Left lung (tissue), 10 donors: ENCODE results near the gene SLCO3A1. TPM values are rescaled to one million over a fixed set of nuclear protein-coding genes. Genes with fewer than 3 reads are reported as not detected.

Experiments
- ATAC-seq: fragments of 200-7000 bp; cut with Tn5 transposase; one replicate; pipeline ENCODE4 v1.9.1; 2020; ENCODE audit warnings: moderate library complexity
- DNase-seq, 4 donors: peaks; one replicate each; pipeline ENCODE4 v3.0.0-alpha.2; 2013 to 2020
- H3K27ac ChIP-seq, 2 donors: fragments of 200-600 bp; sonication (generic) in 1 of 2; one replicate each; pipeline versions ENCODE4 v1.5.0 to v1.8.0; 2020 to 2021
- H3K27me3 ChIP-seq, 2 donors: fragments of 200-600 bp; sonication (generic) in 1 of 2; one replicate each; pipeline versions ENCODE4 v1.5.0 to v1.8.0; 2020 to 2021
- H3K36me3 ChIP-seq, 2 donors: fragments of 200-600 bp; sonication (generic) in 1 of 2; one replicate each; pipeline versions ENCODE4 v1.5.0 to v1.8.0; 2020 to 2021
- H3K4me1 ChIP-seq, 2 donors: fragments of 200-600 bp; one replicate each; pipeline ENCODE4 v1.8.0; 2021
- H3K4me3 ChIP-seq, 2 donors: fragments of 200-600 bp; sonication (generic) in 1 of 2; one replicate each; pipeline versions ENCODE4 v1.5.0 to v1.8.0; 2020 to 2021; ENCODE audit warnings: mild to moderate bottlenecking in 1 of 2
- H3K9me3 ChIP-seq, 2 donors: fragments of 200-600 bp; sonication (generic) in 1 of 2; one replicate each; pipeline versions ENCODE4 v1.5.0 to v1.8.0; 2020 to 2021
- CTCF ChIP-seq, 2 donors: fragments of 200-600 bp; sonication (generic) in 1 of 2; IDR thresholded peaks; one replicate each; pipeline versions ENCODE4 v1.5.0 to v1.8.0; 2021; ENCODE audit warnings: antibody characterized with exemption in 2 of 2
- intact Hi-C, 2 donors: fragments of 100-400 bp; cut with DNase I; formaldehyde crosslinking; loops; one replicate each; pipeline versions ENCODE4 v1.11.2 to v1.14.2; 2022
- polyA plus RNA-seq, 6 donors: library from polyadenylated mRNA; unstranded; fragments of 120-200 nt; gene quantifications; one replicate each; pipeline ENCODE4 v1.2.1, GENCODE V29; 2013; ENCODE audit not compliant: insufficient read length in 6 of 6
- total RNA-seq, 2 donors: library from RNA; stranded (reverse); fragmentation: NEBNext Ultra II Directional; extraction: Animal tissue kit (Norgen Biotek cat#: 25700); gene quantifications; one replicate each; pipeline ENCODE4 v1.2.1, GENCODE V29; 2021
- donor health status: DM: no; HTN: yes; CAD: no.
- donor health status: DM: no; HTN: no; CAD: no.

The SLCO3A1 gene
- total and polyA plus RNA-seq, 8 donors, result 7.7 to 49.0 (median 11.9) TPM

- intact Hi-C loops, result no loop called here
- ATAC-seq (no peak), DNase-seq (no peak)
- Histone ChIP-seq H3K36me3 (no peaks in the 10 kb centered on the region), H3K4me1 (peaks cover 3 to 4% of the 10 kb centered on the region in 2 donors), H3K9me3 (no peaks in the 10 kb centered on the region), H3K27ac (no peak overlapping the region), H3K4me3 (no peak overlapping the region), H3K27me3 (no peaks in the 10 kb centered on the region)
- no peak for TF ChIP-seq CTCF (IDR thresholded peaks at IDR 0.05)
Measured at GRCh38 chr15:91880373-91880772, 26.9 kb downstream of the SLCO3A1 start.

- no peak for ATAC-seq
- no peak for TF ChIP-seq CTCF (IDR thresholded peaks at IDR 0.05)
- Histone ChIP-seq H3K9me3 (no peaks in the 10 kb centered on the region), H3K27ac (no peak overlapping the region), H3K4me1 (peaks cover 4 to 15% of the 10 kb centered on the region in 2 donors), H3K27me3 (no peaks in the 10 kb centered on the region), H3K36me3 (no peaks in the 10 kb centered on the region), H3K4me3 (no peak overlapping the region)
- DNase-seq, result no peak
- intact Hi-C loops, result no loop called here
Measured at GRCh38 chr15:91881569-91882297, 28.2 kb downstream of the SLCO3A1 start.

GRCh38 chr15:91882858-91883586 lies 29.5 kb downstream of the SLCO3A1 start:
- Histone ChIP-seq H3K4me1 (peaks cover 4 to 28% of the 10 kb centered on the region in 2 donors), H3K27me3 (no peaks in the 10 kb centered on the region), H3K36me3 (no peaks in the 10 kb centered on the region), H3K4me3 (no peak overlapping the region), H3K27ac (no peak overlapping the region), H3K9me3 (no peaks in the 10 kb centered on the region)
- ATAC-seq (no peak), DNase-seq (no peak)
- TF ChIP-seq CTCF (IDR thresholded peaks at IDR 0.05), result no peak
- intact Hi-C loops, result no loop called here

GRCh38 chr15:91884606-91885005 lies 31.1 kb downstream of the SLCO3A1 start:
- Histone ChIP-seq H3K27me3 (no peaks in the 10 kb centered on the region), H3K9me3 (no peaks in the 10 kb centered on the region), H3K4me3 (no peak overlapping the region), H3K36me3 (no peaks in the 10 kb centered on the region), H3K4me1 (peaks cover 4 to 32% of the 10 kb centered on the region in 2 donors), H3K27ac (no peak overlapping the region)
- no peak for ATAC-seq
- intact Hi-C loops, result no loop called here
- DNase-seq, result no peak
- TF ChIP-seq CTCF (IDR thresholded peaks at IDR 0.05), result no peak

GRCh38 chr15:91885054-91885453 lies 31.5 kb downstream of the SLCO3A1 start:
- Histone ChIP-seq H3K27me3 (no peaks in the 10 kb centered on the region), H3K27ac (no peak overlapping the region), H3K9me3 (no peaks in the 10 kb centered on the region), H3K4me1 (peaks cover 4 to 32% of the 10 kb centered on the region in 2 donors), H3K4me3 (no peak overlapping the region), H3K36me3 (no peaks in the 10 kb centered on the region)
- TF ChIP-seq CTCF (IDR thresholded peaks at IDR 0.05), result no peak
- no peak for ATAC-seq
- DNase-seq, result no peak
- intact Hi-C loops, result no loop called here
